Duodenal mucosa (tissue), 2 donors: ENCODE measurements around the gene PLBD1.

Experiments
- H3K27ac ChIP-seq: one replicate; pipeline ENCODE4 v1.7.0; 2013; ENCODE audit warnings: low read depth, low read length
- H3K27me3 ChIP-seq, 2 donors: one replicate each; pipeline ENCODE4 v1.7.0; 2013; ENCODE audit warnings: low read length in 2 of 2, control low read depth in 1 of 2; ENCODE audit not compliant: insufficient read depth in 2 of 2, control insufficient read depth in 1 of 2
- H3K36me3 ChIP-seq, 2 donors: one replicate each; pipeline ENCODE4 v1.7.0; 2013; ENCODE audit warnings: low read length in 2 of 2, control low read depth in 1 of 2; ENCODE audit not compliant: insufficient read depth in 2 of 2, control insufficient read depth in 1 of 2
- H3K4me1 ChIP-seq, 2 donors: one replicate each; pipeline ENCODE4 v1.7.0; 2013; ENCODE audit warnings: low read length in 2 of 2, control low read depth in 1 of 2; ENCODE audit not compliant: insufficient read depth in 2 of 2, control insufficient read depth in 1 of 2
- H3K4me3 ChIP-seq, 2 donors: one replicate each; pipeline ENCODE4 v1.7.0; 2013; ENCODE audit warnings: low read length in 2 of 2, low read depth in 1 of 2
- H3K9ac ChIP-seq, 2 donors: one replicate each; pipeline ENCODE4 v1.7.0; 2013; ENCODE audit warnings: low read length in 2 of 2, low read depth in 1 of 2
- H3K9me3 ChIP-seq, 2 donors: one replicate each; pipeline ENCODE4 v1.7.0; 2013; ENCODE audit warnings: low read length in 2 of 2, control low read depth in 1 of 2; ENCODE audit not compliant: control insufficient read depth in 1 of 2

PLBD1 gene

DNA sequence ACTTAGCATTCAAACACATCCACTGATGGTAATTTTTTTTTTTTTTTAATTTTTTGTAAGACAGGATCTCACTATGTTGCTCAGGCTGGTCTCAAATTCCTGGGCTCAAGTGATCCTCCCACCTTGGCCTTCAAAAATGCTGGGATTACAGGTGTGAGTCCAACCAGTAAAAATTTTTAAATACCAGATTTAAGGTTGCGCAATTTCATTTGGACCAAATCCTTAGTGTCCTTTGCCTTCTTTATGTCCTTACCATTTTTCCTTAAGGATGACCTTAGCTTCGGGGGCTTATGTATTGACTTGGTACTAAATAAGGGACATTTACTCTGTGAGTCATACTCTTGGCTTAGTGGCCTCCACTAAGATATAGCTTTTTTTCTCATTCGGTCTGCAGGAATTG lies 4.1 kb upstream of the PLBD1 start:
- H3K27ac ChIP-seq: no peak overlapping the region
- no peaks in the 10 kb centered on the region for H3K27me3 ChIP-seq
- no peaks in the 10 kb centered on the region for H3K9me3 ChIP-seq
- H3K36me3 ChIP-seq: no peaks in the 10 kb centered on the region
- H3K4me1 ChIP-seq: peaks cover 0 to 6% of the 10 kb centered on the region in 2 donors
- no peak overlapping the region for H3K9ac ChIP-seq
- H3K4me3 ChIP-seq: no peak overlapping the region

DNA sequence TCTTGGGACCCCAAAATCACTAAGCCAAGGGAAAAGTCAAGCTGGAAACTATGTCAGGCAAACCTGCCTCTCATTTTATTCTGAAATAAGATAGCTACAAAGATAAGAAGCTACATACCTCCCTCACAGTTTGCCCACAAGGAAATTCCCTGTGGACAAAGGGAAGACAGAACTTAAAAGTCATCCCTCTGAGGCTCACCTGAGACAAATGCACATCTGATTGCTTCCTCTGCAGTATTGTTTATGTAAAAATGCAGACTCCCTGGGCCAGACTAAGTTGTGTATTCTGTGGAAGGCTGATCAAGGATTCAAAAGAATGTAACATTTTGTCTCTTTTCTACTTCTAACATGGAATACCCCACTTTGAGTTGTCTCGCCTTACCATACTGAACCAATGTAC lies 2.5 kb upstream of the PLBD1 start:
- H3K27me3 ChIP-seq: no peaks in the 10 kb centered on the region

DNA sequence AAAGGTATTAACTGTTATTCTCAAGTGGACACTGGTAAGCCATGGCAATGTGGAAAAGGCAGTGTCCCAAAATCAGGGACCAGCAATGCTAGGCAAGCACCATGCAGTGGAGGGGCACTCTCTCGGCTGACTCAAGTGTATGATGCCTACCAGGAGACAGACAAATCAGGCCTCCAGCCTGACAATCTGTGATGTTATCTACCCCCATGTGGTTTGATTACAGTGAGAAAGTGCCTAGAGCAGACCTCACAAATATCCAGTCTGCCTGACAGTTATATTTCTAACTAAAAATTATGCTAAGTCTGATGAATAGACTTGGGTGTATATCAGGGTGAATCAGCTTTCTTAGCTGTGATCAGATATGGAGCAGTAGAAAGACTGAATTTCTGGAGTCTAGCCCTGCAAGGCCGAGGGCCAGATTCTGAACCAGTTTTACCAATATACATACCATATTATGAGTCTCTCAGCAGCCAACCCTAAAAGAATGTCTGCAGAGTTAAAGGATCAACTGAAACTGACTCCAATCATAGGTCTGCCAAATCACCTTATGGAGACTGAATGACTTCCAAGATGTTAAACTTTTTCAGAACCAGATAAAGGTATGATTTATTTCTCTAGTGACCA lies 3.2 kb downstream of the PLBD1 start:
- Histone ChIP-seq H3K4me1 (peaks cover 37 to 45% of the 10 kb centered on the region in 2 donors), H3K27ac (no peak overlapping the region), H3K36me3 (no peaks in the 10 kb centered on the region)

More for the DNA sequence above, 2.5 kb upstream of the PLBD1 start:
- H3K4me1 ChIP-seq: peaks cover 8 to 9% of the 10 kb centered on the region in 2 donors
- H3K27ac ChIP-seq: no peak overlapping the region
- no peaks in the 10 kb centered on the region for H3K9me3 ChIP-seq
- no peak overlapping the region for H3K9ac ChIP-seq
- H3K4me3 ChIP-seq: no peak overlapping the region
- H3K36me3 ChIP-seq: no peaks in the 10 kb centered on the region

GRCh38 chr12:14563046-14563445 lies 4.6 kb downstream of the PLBD1 start:
- H3K4me1 ChIP-seq: peaks cover 40 to 56% of the 10 kb centered on the region in 2 donors
- H3K4me3 ChIP-seq: no peak overlapping the region
- no peaks in the 10 kb centered on the region for H3K36me3 ChIP-seq
- no peak overlapping the region for H3K9ac ChIP-seq
- H3K27me3 ChIP-seq: no peaks in the 10 kb centered on the region
- no peak overlapping the region for H3K27ac ChIP-seq
- H3K9me3 ChIP-seq: no peaks in the 10 kb centered on the region

More for the DNA sequence above, 3.2 kb downstream of the PLBD1 start:
- H3K9ac ChIP-seq: no peak overlapping the region
- no peak overlapping the region for H3K4me3 ChIP-seq
- no peaks in the 10 kb centered on the region for H3K9me3 ChIP-seq
- no peaks in the 10 kb centered on the region for H3K27me3 ChIP-seq

DNA sequence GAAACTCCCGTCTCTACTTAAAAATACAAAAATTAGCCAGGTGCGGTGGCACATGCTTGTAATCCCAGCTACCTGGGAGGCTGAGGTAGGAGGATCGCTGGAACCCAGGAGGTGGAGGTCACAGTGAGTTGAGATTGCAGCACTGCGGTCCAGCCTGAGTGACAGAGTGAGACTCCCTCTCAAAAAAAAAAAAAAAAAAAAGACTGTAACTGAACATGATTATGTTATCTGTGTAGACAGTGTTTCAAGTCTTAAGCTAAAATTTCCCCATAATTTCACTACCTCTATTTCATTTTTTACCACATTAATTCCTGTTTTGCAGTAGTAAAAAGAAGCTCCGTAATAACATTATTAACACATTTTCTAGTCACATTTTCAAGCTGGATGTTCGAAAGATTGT lies 5.4 kb downstream of the PLBD1 start:
- no peaks in the 10 kb centered on the region for H3K36me3 ChIP-seq
- H3K27ac ChIP-seq: no peak overlapping the region
- H3K4me1 ChIP-seq: peaks cover 39 to 59% of the 10 kb centered on the region in 2 donors
- H3K9ac ChIP-seq: no peak overlapping the region
- no peaks in the 10 kb centered on the region for H3K27me3 ChIP-seq
- H3K9me3 ChIP-seq: no peaks in the 10 kb centered on the region
- H3K4me3 ChIP-seq: no peak overlapping the region

GRCh38 chr12:14561677-14562238 lies 5.9 kb downstream of the PLBD1 start:
- Histone ChIP-seq H3K27ac (peak overlapping the region; percentile 41), H3K27me3 (no peaks in the 10 kb centered on the region), H3K9ac (no peak overlapping the region)

DNA sequence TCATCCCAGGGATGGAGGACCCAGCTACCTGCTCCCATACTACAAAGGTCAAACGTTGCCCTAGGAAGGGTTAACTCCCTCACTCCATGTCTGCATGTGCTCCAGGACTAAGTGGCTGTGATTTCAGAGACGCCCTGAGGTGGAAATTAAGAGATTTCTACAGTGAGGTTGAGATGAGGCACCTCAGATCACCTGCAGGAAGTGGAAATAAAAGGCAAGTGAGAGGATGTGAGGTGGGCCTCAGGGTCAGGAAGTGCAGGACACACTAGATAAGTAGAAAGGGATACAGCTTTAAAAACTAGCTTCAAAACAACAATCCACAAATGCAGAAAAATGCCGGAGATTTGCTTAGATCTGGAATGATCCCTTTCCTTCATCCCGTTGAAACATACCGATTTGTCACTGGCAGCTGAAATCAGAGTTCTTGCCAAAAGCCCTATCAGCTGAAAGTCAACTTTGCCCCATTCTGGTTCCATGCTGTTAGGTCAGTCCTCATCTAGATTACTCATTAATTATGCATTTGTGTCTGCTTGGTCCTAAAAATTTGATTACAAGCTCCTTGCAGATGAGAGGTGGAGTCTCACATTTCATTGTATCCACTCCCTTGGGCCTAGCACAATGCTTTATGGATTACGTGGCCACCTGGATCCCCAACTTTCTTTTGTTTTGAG lies 6.6 kb downstream of the PLBD1 start:
- Histone ChIP-seq H3K27ac (peak overlapping the region; percentile 41), H3K27me3 (no peaks in the 10 kb centered on the region), H3K9ac (peak overlapping the region in 1 of 2 donors; percentile 48), H3K9me3 (no peaks in the 10 kb centered on the region), H3K4me1 (peaks cover 34 to 56% of the 10 kb centered on the region in 2 donors), H3K36me3 (no peaks in the 10 kb centered on the region), H3K4me3 (peak overlapping the region; percentile 10 to 43)

More at GRCh38 chr12:14561677-14562238, 5.9 kb downstream of the PLBD1 start:
- Histone ChIP-seq H3K4me1 (peaks cover 36 to 59% of the 10 kb centered on the region in 2 donors), H3K9me3 (no peaks in the 10 kb centered on the region), H3K36me3 (no peaks in the 10 kb centered on the region), H3K4me3 (peak overlapping the region in 1 of 2 donors; percentile 16)

GRCh38 chr12:14558473-14558959 lies 9.2 kb downstream of the PLBD1 start:
- peak overlapping the region in 1 of 2 donors; percentile 14 for H3K4me3 ChIP-seq
- H3K4me1 ChIP-seq: peaks cover 48 to 53% of the 10 kb centered on the region in 2 donors
- H3K27me3 ChIP-seq: no peaks in the 10 kb centered on the region
- peak overlapping the region in 1 of 2 donors; percentile 30 for H3K9ac ChIP-seq
- H3K36me3 ChIP-seq: no peaks in the 10 kb centered on the region
- H3K9me3 ChIP-seq: no peaks in the 10 kb centered on the region
- H3K27ac ChIP-seq: no peak overlapping the region

GRCh38 chr12:14557966-14558365 lies 9.7 kb downstream of the PLBD1 start:
- Histone ChIP-seq H3K9ac (no peak overlapping the region), H3K4me3 (no peak overlapping the region), H3K4me1 (peaks cover 42 to 48% of the 10 kb centered on the region in 2 donors), H3K36me3 (no peaks in the 10 kb centered on the region), H3K9me3 (no peaks in the 10 kb centered on the region), H3K27me3 (no peaks in the 10 kb centered on the region), H3K27ac (no peak overlapping the region)
